WERI-Rb-1 (cell line): ENCODE data around the gene HOXA6.

ENCODE experiments used
- DNase-seq: peaks from one replicate; pipeline ENCODE4 v3.0.0-alpha.2; 2020
- H3K27ac ChIP-seq: fragments of 250-450 bp; sonication (Bioruptor Pico); 2 replicates; pipeline ENCODE4 v1.5.1; 2020; ENCODE audit warnings: mild to moderate bottlenecking, moderate library complexity
- H3K27me3 ChIP-seq: fragments of 250-450 bp; sonication (Bioruptor Pico); 2 replicates; pipeline ENCODE4 v1.5.1; 2021; ENCODE audit warnings: mild to moderate bottlenecking, low read depth, moderate library complexity; ENCODE audit not compliant: insufficient read depth, severe bottlenecking
- H3K36me3 ChIP-seq: fragments of 250-450 bp; sonication (Bioruptor Pico); 2 replicates; pipeline ENCODE4 v1.5.1; 2020; ENCODE audit warnings: mild to moderate bottlenecking, moderate library complexity
- H3K4me3 ChIP-seq: 2 replicates; pipeline ENCODE4 v1.5.1; 2011; ENCODE audit warnings: low read depth, mild to moderate bottlenecking, control low read depth, low read length
- H3K9me3 ChIP-seq: fragments of 250-450 bp; sonication (Bioruptor Pico); 2 replicates; pipeline ENCODE4 v1.5.1; 2021; ENCODE audit warnings: mild to moderate bottlenecking, moderate library complexity; ENCODE audit not compliant: severe bottlenecking
- CTCF ChIP-seq: IDR thresholded peaks from 2 replicates; pipeline ENCODE4 v1.5.1; 2011; ENCODE audit warnings: low read depth, mild to moderate bottlenecking, control low read depth, inconsistent platforms, low read length

Gene HOXA6

GRCh38 chr7:27144781-27145164, 2.8 kb downstream of the HOXA6 start:
- no peak overlapping the region for H3K4me3 ChIP-seq
- H3K27ac ChIP-seq = no peak overlapping the region
- H3K27me3 ChIP-seq = peaks cover 48% of the 10 kb centered on the region
- TF ChIP-seq CTCF = no peak
- H3K9me3 ChIP-seq = no peaks in the 10 kb centered on the region
- H3K36me3 ChIP-seq = no peaks in the 10 kb centered on the region
- DNase-seq = no peak

- peaks cover 49% of the 10 kb centered on the region for H3K27me3 ChIP-seq
- H3K9me3 ChIP-seq = no peaks in the 10 kb centered on the region
- no peak overlapping the region for H3K27ac ChIP-seq
- no peak for DNase-seq
- H3K36me3 ChIP-seq = no peaks in the 10 kb centered on the region
- TF ChIP-seq CTCF = no peak
- H3K4me3 ChIP-seq = peak overlapping the region; percentile 56
Measured at GRCh38 chr7:27143950-27144780, 3.4 kb downstream of the HOXA6 start.

- H3K27ac ChIP-seq = no peak within 1 kb of the TSS
- peak; percentile 78 for DNase-seq
- H3K36me3 ChIP-seq = no peaks in the 10 kb centered on the region
- H3K4me3 ChIP-seq = peak within 1 kb of the TSS; percentile 56
- TF ChIP-seq CTCF = peak; percentile 91
- peaks cover 52% of the 10 kb centered on the region for H3K27me3 ChIP-seq
- no peaks in the 10 kb centered on the region for H3K9me3 ChIP-seq
Measured at GRCh38 chr7:27143023-27143949, 4.3 kb downstream of the HOXA6 start, which contains the start of gene HOXA5. Gene HOXA5 (minus strand): TSS chr7:27143681. CDS start chr7:27143607, 74 bp downstream.

GRCh38 chr7:27142580-27143022, 5.0 kb downstream of the HOXA6 start:
- peaks cover 51% of the 10 kb centered on the region for H3K27me3 ChIP-seq
- TF ChIP-seq CTCF = no peak
- no peaks in the 10 kb centered on the region for H3K36me3 ChIP-seq
- peak overlapping the region; percentile 56 for H3K4me3 ChIP-seq
- no peak for DNase-seq
- no peaks in the 10 kb centered on the region for H3K9me3 ChIP-seq
- H3K27ac ChIP-seq = no peak overlapping the region

- H3K27ac ChIP-seq = no peak overlapping the region
- peak overlapping the region; percentile 56; the same call in 1 of the 2 replicates for H3K4me3 ChIP-seq
- peaks cover 50% of the 10 kb centered on the region for H3K27me3 ChIP-seq
- TF ChIP-seq CTCF = no peak
- no peak for DNase-seq
- H3K9me3 ChIP-seq = no peaks in the 10 kb centered on the region
- no peaks in the 10 kb centered on the region for H3K36me3 ChIP-seq
Measured at GRCh38 chr7:27141923-27142579, 5.5 kb downstream of the HOXA6 start.
